Stimulated activated CD8-positive, alpha-beta memory T cell treated with anti-CD3 and anti-CD28 coated beads, Interleukin-15, amount 100 ng/mL, for 24 hours (primary cell): ENCODE measurements around the gene IL26.
"Not testable (repeated sequence)": the region's sequence is repeated elsewhere in the genome, so short reads cannot be mapped to it uniquely, and the experiment has no call there.

ENCODE experiments used
- DNase-seq: peaks from one replicate; pipeline ENCODE4 v3.0.0-alpha.2; 2020; ENCODE audit warnings: low read depth

IL26 gene

DNA sequence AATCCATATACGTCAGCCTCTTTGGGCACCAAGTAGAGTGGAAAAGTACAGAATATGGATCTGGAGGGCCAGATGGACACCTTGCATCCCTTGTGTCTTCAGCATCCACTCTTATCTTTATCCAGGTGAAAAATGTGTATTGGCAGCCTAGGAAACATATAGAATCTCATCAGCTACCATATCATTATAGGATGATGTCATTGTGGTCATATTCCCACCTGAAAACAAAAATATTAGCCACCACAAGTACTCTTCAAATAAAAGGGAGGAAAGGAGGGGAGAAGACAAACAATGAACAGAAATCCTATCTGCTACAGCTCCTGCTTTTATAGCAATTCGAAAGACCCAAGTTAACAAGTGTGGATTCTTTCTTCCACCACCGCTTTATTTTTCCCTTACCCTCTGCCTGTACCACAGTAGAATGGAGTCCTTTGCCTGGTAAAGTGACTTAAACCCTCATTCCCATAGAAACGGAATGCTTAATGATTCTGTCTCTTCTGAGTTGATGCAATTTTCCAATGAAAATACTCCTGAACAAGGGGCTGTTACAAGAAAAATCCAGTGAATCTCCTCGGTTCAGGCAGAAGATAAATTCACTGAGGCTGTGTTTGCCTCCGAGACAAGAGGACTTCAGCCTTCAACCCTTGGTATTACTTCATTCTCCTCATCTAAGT is 13.8 kb upstream of the IL26 start:
- DNase-seq: no peak

- no peak for DNase-seq
Measured at GRCh38 chr12:68237619-68238018, 12.0 kb upstream of the IL26 start.

GRCh38 chr12:68237078-68237477 is 11.5 kb upstream of the IL26 start:
- DNase-seq: no peak

DNA sequence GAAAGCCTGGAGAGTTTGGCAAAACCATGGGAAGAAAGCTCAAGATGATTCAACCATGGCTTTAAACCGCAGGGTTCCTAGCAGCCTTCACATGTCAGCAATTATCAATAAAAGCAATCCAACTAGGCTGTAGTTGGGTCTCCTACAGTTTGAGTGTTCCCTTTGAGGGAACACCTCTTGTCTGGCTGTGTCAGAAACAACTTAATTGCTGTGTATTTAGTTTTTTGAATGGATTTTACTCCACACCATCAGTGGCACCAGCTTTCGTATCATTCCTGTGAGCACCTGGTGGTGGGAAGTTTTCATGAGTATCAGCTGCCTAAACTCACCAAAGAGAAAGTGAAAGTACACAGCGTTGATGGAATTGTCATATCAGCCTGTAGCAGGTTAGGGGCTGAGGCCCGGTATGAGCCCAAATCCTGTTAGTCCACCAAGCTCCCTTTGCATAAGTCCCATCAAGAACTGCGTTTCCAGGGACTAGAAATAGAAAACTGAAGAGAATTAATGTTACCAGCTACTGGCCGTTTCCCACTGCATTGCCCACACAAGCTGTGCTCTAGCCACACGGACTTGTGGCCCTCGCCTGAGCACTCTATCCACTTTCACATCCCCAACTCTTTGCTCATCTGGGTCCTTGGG is 10.9 kb upstream of the IL26 start:
- no peak for DNase-seq

- no peak for DNase-seq
Measured at GRCh38 chr12:68235576-68235975, 10.0 kb upstream of the IL26 start.

DNA sequence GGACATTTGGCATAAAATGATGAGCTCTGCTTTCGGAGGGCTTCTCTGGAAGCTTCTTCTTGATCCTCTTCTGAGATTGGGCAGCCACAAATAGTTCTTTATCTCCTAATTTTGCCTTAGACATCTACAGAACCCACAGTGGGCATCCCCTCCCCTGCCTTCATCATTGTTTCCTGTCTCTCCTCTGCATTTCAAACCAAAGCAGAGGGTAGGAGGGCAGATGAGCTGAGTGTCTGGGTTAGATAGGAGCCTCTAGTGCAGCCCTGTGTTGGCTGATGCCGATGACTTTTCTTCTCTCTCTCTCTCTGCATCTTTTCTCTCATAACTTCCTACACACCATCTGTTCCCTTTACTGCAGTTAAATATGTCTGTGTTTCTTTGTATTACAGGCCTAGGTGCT is 8.5 kb upstream of the IL26 start:
- no peak for DNase-seq

DNA sequence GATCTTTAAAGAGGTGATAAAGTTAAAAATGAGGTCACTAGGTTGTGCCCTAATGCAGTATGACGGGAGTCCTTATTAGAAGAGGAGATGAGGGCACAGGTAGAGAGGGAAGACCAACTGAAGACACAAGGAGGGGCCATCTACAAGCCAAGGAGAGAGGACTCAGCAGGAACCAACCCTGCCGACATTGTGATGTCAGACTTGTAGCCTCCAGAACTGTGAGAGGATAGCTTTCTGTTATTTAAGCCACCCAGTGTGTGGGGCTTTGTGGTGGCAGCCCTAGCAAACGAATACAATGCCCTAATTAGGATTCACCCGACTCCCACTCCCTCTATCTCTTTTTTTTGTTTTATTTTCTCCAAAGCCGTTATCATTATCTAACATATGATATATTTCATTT is 7.9 kb upstream of the IL26 start:
- DNase-seq: no peak

GRCh38 chr12:68231691-68232090 is 6.1 kb upstream of the IL26 start:
- no peak for DNase-seq

GRCh38 chr12:68231229-68231628 is 5.6 kb upstream of the IL26 start:
- no peak for DNase-seq

DNA sequence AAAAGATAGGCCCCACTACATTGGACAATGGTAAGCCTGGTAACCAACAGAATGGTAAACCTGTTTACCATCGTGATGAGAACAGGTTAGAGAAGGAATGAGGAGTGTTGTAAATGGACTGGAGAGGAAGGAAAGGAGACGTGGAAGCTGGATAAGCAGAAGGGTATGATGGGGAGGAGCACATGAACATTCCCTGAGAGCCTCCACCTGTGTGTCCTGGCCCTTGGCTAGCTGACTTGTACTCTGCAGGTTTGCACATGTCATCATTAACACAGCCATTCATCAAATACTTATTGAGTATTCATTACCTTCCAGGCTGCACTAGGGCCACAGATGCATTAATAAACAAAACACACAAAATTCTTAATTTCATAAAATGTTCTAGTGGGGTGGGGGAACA is 4.3 kb upstream of the IL26 start:
- DNase-seq: no peak

- no peak for DNase-seq
Measured at GRCh38 chr12:68227356-68227755, 1.7 kb upstream of the IL26 start.

DNA sequence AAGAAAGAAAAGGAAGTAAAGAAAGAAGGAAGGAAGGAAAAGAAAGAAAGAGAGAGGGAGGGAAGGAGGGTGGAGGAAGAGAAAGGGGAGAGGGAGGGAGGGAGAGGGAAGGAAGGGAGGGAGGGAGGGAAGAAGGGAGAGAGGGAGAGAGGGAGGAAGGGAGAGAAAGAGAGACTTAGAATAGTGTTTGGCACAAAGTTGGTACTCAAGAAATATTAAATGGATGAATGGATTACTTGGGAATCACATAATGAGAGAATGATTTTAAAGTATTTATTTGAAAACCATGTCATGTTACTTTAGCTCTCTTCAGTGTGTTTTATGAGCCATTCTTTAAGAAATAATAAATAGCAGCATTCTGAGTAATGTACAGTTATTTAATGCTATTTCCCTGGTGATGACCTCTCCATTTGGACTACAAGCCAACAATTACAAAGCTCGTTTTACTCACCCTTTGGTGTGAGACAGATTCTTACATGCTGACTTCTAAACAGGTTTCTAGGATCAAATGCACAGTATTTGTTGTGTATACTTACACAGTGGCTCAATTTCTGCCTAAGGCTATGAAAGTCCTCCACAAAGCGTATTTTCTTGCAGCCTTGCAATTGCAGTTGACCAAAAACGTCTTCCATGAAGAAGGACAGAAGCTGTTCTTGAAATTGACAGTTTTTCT is 861 bp downstream of the IL26 start:
- no peak for DNase-seq

- DNase-seq: peak; percentile 31
Measured at GRCh38 chr12:68223067-68223747, 2.4 kb downstream of the IL26 start.

- DNase-seq: no peak
Measured at GRCh38 chr12:68222326-68222725, 3.3 kb downstream of the IL26 start.

GRCh38 chr12:68221497-68221896 is 4.1 kb downstream of the IL26 start:
- no peak for DNase-seq

DNA sequence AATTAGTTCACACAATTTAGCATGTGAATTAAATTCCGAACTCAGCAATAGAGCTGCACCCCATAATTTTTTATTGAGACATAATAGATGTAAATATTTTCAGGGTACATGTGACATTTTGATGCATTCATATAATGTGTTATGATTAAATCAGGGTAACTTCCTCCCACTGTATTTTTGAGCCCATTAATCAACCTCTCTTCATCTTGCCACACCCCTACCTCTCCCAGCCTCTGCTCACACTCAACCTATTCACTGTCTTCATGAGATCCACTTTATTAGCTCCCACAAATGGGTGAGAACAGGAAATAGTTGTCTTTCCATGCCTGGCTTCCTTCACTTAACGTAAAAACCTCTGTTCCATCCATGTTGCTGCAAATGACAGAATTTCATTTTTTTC is 14.7 kb downstream of the IL26 start:
- DNase-seq: no peak

GRCh38 chr12:68209048-68209728 is 16.4 kb downstream of the IL26 start:
- not testable (repeated sequence) for DNase-seq

- DNase-seq: no peak
Measured at GRCh38 chr12:68207276-68207675, 18.3 kb downstream of the IL26 start.

- DNase-seq: no peak
Measured at GRCh38 chr12:68206446-68206845, 19.2 kb downstream of the IL26 start.

DNA sequence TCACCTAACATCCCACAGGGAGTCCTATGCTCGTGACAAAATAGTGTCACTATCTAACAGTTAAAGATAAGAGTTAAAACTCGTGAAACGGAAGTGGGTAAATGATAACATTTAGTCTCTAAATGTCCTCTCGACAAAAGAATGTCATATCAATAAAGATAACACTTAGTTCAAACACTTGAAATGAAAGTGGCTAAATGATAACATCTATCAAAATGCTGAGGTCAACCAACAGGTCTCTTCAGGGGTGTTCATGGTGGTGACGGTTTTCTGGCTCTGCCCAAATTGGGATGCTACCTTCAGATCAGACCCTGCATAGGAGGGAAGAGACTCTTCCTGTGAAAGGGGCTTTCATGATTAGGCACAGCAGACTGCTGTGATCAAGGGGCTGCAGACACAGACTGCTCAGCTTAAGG is 22.1 kb downstream of the IL26 start:
- no peak for DNase-seq

DNA sequence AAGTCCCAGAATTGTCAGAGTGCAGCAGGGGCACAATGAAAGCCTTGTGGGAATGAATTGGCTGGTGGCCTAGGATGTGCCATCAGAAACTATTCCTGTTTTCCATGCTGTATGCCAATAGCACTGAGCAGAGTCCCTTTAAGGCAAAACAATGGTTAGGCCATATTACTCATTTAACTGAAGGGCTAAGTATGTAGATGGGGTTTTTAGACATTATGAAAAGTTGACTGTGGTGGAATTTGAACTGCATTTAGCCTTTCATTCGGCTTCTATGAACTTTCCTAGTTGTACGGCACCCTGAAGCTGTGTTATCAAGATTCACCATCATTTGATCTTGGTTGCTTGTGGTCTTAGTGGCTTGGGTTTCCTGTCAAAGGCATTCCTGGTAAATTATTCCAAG is 24.8 kb downstream of the IL26 start:
- no peak for DNase-seq

- DNase-seq: no peak
Measured at GRCh38 chr12:68199127-68199526, 26.5 kb downstream of the IL26 start.
